IMR-90 (cell line): Measurements from ENCODE around the gene ATOH8. TPM values are rescaled to one million over a fixed set of nuclear protein-coding genes. Genes with fewer than 3 reads are reported as not detected.

Experiments used
- ATAC-seq: fragments of 200-7000 bp; cut with Tn5 transposase; 2 replicates; pipeline ENCODE4 v1.9.1; 2020; ENCODE audit warnings: low read depth, mild to moderate bottlenecking, moderate library complexity
- BruUV-seq: library from RNA; stranded (reverse); fragments of 400-500 nt; replicated peaks from 2 replicates; lab custom pipeline; 2021; lab: Mats Ljungman, UMichigan
- CTCF ChIA-PET: fragments of 300-600 bp; formaldehyde crosslinking; extraction: SDS; loops from one replicate; lab custom pipeline; 2021; ENCODE audit warnings: antibody characterized with exemption; lab: Yijun Ruan, JAX
- POLR2A ChIA-PET: fragments of 300-600 bp; sonication (Branson Sonifier 250); formaldehyde crosslinking; loops from one replicate; lab custom pipeline; 2022; ENCODE audit warnings: antibody characterized with exemption; ENCODE audit not compliant: unreplicated experiment; lab: Charles Lee
- DNase-seq: peaks from one replicate; pipeline ENCODE4 v3.0.0; 2013
- H2AFZ ChIP-seq: replicated peaks from 2 replicates; pipeline ENCODE3; 2013; ENCODE audit warnings: low read length, mild to moderate bottlenecking; ENCODE audit not compliant: poor library complexity
- H2AK5ac ChIP-seq: 2 replicates; pipeline ENCODE4 v1.6.1; 2013; ENCODE audit warnings: low read depth, low read length, inconsistent platforms
- H2AK9ac ChIP-seq: replicated peaks from 2 replicates; pipeline ENCODE3; 2013; ENCODE audit warnings: mild to moderate bottlenecking, low read depth, low read length, moderate library complexity; ENCODE audit not compliant: poor library complexity
- H2BK120ac ChIP-seq: 2 replicates; pipeline ENCODE4 v1.6.1; 2013; ENCODE audit warnings: low read depth, low read length, inconsistent platforms
- H2BK15ac ChIP-seq: 3 replicates; pipeline ENCODE4 v1.6.1; 2013; ENCODE audit warnings: low read depth, low read length, inconsistent platforms
- H2BK20ac ChIP-seq: 2 replicates; pipeline ENCODE4 v1.6.1; 2013; ENCODE audit warnings: low read depth, mild to moderate bottlenecking, inconsistent platforms, low read length, moderate library complexity
- H2BK5ac ChIP-seq: 2 replicates; pipeline ENCODE4 v1.6.1; 2013; ENCODE audit warnings: mild to moderate bottlenecking, low read depth, low read length, inconsistent platforms; ENCODE audit not compliant: poor library complexity, severe bottlenecking
- H3K14ac ChIP-seq: replicated peaks from 2 replicates; pipeline ENCODE4 v1.6.1; 2013; ENCODE audit warnings: low read depth, low read length, inconsistent platforms
- H3K18ac ChIP-seq: 2 replicates; pipeline ENCODE4 v1.6.1; 2013; ENCODE audit warnings: low read depth, low read length, control low read depth
- H3K23ac ChIP-seq: 2 replicates; pipeline ENCODE4 v1.6.1; 2013; ENCODE audit warnings: low read depth, low read length, inconsistent platforms
- H3K27ac ChIP-seq: 2 replicates; pipeline ENCODE4 v1.5.1; 2013; ENCODE audit warnings: mild to moderate bottlenecking, control low read depth, low read length; ENCODE audit not compliant: insufficient read depth
- H3K27me3 ChIP-seq: 2 replicates; pipeline ENCODE4 v1.6.1; 2013; ENCODE audit warnings: low read length; ENCODE audit not compliant: control insufficient read depth, insufficient read depth
- H3K36me3 ChIP-seq: 2 replicates; pipeline ENCODE4 v1.6.1; 2013; ENCODE audit warnings: low read length, mixed read lengths; ENCODE audit not compliant: control insufficient read depth, insufficient read depth
- H3K4ac ChIP-seq: 2 replicates; pipeline ENCODE4 v1.6.1; 2013; ENCODE audit warnings: low read depth, low read length, inconsistent platforms
- H3K4me1 ChIP-seq: 2 replicates; pipeline ENCODE4 v1.6.1; 2013; ENCODE audit warnings: low read length, mixed read lengths; ENCODE audit not compliant: control insufficient read depth, insufficient read depth
- H3K4me2 ChIP-seq: 2 replicates; pipeline ENCODE4 v1.6.1; 2013; ENCODE audit warnings: low read depth, mild to moderate bottlenecking, control low read depth, low read length, moderate library complexity
- H3K4me3 ChIP-seq: 2 replicates; pipeline ENCODE4 v1.5.1; 2013; ENCODE audit warnings: low read depth, mild to moderate bottlenecking, control low read depth, low read length, moderate library complexity; ENCODE audit not compliant: insufficient read depth
- H3K56ac ChIP-seq: 2 replicates; pipeline ENCODE4 v1.6.1; 2013; ENCODE audit warnings: low read length, inconsistent platforms; ENCODE audit not compliant: insufficient read depth; ENCODE audit errors: extremely low read depth
- H3K79me1 ChIP-seq, 2 experiments: 2 replicates each; pipeline ENCODE4 v1.6.1; 2013; ENCODE audit warnings: low read length in 2 of 2, inconsistent platforms in 1 of 2, low read depth in 1 of 2
- H3K9ac ChIP-seq: 2 replicates; pipeline ENCODE4 v1.6.1; 2013; ENCODE audit warnings: low read depth, low read length, control low read depth
- H3K9me1 ChIP-seq: 2 replicates; pipeline ENCODE4 v1.6.1; 2013; ENCODE audit warnings: low read length, inconsistent platforms; ENCODE audit not compliant: insufficient read depth
- H3K9me3 ChIP-seq: 2 replicates; pipeline ENCODE4 v1.6.1; 2013; ENCODE audit warnings: low read length; ENCODE audit not compliant: control insufficient read depth, insufficient read depth
- H4K20me1 ChIP-seq: 2 replicates; pipeline ENCODE4 v1.6.1; 2013; ENCODE audit warnings: low read length, inconsistent platforms; ENCODE audit not compliant: insufficient read depth
- H4K5ac ChIP-seq: 2 replicates; pipeline ENCODE4 v1.6.1; 2013; ENCODE audit warnings: mild to moderate bottlenecking, low read depth, low read length, control low read depth
- H4K8ac ChIP-seq, 2 experiments: 2 replicates each; pipeline ENCODE4 v1.6.1; 2013; ENCODE audit warnings: low read depth in 2 of 2, low read length in 2 of 2, control low read depth in 1 of 2, inconsistent platforms in 1 of 2
- H4K91ac ChIP-seq: 2 replicates; pipeline ENCODE4 v1.6.1; 2013; ENCODE audit warnings: low read depth, low read length, inconsistent platforms; ENCODE audit not compliant: insufficient read depth
- MAZ ChIP-seq: IDR thresholded peaks from 2 replicates; pipeline ENCODE4 v1.6.1; 2012; ENCODE audit warnings: low read depth, mild to moderate bottlenecking, low read length, improper control_type of control experiment, moderate library complexity, borderline replicate concordance
- RAD21 ChIP-seq: IDR thresholded peaks from 2 replicates; pipeline ENCODE4 v1.6.1; 2012; ENCODE audit warnings: low read length, improper control_type of control experiment
- WGBS, 2 experiments: methylation state at CpG; one replicate each; pipeline versions ENCODE4 v1.1.5 to v1.1.7; 2013; ENCODE audit warnings: missing lambda C conversion rate in 2 of 2; ENCODE audit not compliant: insufficient read length in 1 of 2; ENCODE audit errors: extremely low coverage in 2 of 2; 5-methylcytosine and 5-hydroxymethylcytosine counted together
- dilution Hi-C: fragments of 300-500 bp; cut with HindIII; formaldehyde crosslinking; loops from one replicate; pipeline ENCODE4 v1.14.3; 2018; ENCODE audit warnings: low sequenced_read_pairs; ENCODE audit not compliant: unreplicated experiment
- in situ Hi-C: fragments of 300-500 bp; cut with MboI; formaldehyde crosslinking; loops from 3 replicates; pipeline ENCODE4 v1.14.3; 2019; ENCODE audit warnings: low sequenced_read_pairs, inconsistent platforms, mixed read lengths
- intact Hi-C: fragments of 100-400 bp; cut with micrococcal nuclease; formaldehyde crosslinking; loops from 2 replicates; pipeline ENCODE4 v1.10.0; 2022
- polyA plus RNA-seq, 3 experiments: library from polyadenylated mRNA; depleted of rRNA; stranded (reverse); fragments of >200 nt; gene quantifications; 2 replicates each; pipeline ENCODE4 v1.2.3, GENCODE V29; 2012; ENCODE audit warnings: low replicate concordance in 1 of 3
- total RNA-seq: library from RNA; depleted of rRNA; stranded (reverse); fragments of >200 nt; gene quantifications from 2 replicates; pipeline ENCODE4 v1.2.3, GENCODE V29; 2012

The ATOH8 gene
- total and polyA plus RNA-seq, 2 of the 4 experiments (the other 2 are of a cell fraction): 7.9 to 9.0 TPM

DNA sequence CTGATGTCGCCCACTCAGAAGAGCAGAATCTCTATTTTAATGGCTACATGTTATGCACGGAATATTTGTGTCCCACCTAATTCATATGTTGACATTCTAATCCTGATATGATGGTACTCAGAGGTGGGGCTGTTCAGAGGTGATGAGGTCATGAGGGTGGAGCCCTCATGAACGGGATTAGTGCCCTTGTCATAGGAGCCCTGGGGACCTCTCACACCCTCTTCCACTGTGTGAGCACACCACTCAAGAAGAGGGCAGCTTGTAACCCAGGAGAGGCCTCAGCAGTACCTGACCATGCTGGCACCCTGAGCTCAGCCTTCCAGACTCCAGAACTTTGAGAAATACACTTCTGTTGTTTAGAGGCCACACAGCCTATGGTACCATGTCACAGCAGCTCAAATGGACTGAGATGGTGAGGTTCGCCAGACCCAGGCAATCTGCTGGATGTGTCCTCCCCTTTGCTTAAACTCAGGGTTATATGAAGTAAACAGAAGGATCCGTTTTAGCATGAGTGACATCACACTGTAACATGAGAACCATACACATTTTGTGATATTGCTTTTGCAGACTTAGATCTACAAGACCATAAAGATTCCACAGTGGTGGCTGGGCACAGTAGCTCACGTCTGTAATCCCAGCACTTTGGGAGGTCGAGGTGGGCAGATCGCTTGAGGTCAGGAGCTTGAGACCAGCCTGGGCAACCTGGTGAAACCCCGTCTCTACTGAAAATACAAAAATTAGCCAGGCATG is 48.7 kb downstream of the ATOH8 start:
- CTCF ChIA-PET: interaction anchor here (0.7 to 1.2 kb wide), 3 partner anchors 62 to 95 kb away, joined by 3 to 4 read pairs (median 3); no protein-coding TSS in a partner anchor
- peak overlapping the region; percentile 47 for H4K91ac ChIP-seq
- no peak overlapping the region; the same call in 1 of the 2 replicates for H3K14ac ChIP-seq
- H3K9me3 ChIP-seq: peaks cover 4% of the 10 kb centered on the region
- H3K27ac ChIP-seq: peak overlapping the region; percentile 29; the same call in 1 of the 2 replicates
- peak overlapping the region; percentile 0; the same call in 1 of the 2 replicates for H4K5ac ChIP-seq
- 40% methylated on average over 3 of the region's 9 CpGs; no CpG with 5 or more reads in 1 of the 2 experiments for WGBS, 2 experiments
- no peaks in the 10 kb centered on the region for H3K36me3 ChIP-seq
- peak overlapping the region in 1 of 2 experiments; percentile 50; a peak in 1 of 4 replicates for H4K8ac ChIP-seq
- in situ Hi-C loops: no loop called here
- no peak overlapping the region for H2AK9ac ChIP-seq
- peak overlapping the region; percentile 38; the same call in 1 of the 2 replicates for H2AK5ac ChIP-seq
- H3K23ac ChIP-seq: no peak overlapping the region
- no peaks in the 10 kb centered on the region for H3K79me1 ChIP-seq
- H3K9me1 ChIP-seq: peaks cover 14% of the 10 kb centered on the region
- POLR2A ChIA-PET: no interaction called here
- H3K9ac ChIP-seq: no peak overlapping the region
- intact Hi-C loops: no loop called here
- H3K4me1 ChIP-seq: peaks cover 7% of the 10 kb centered on the region
- no peak overlapping the region; the same call in 1 of the 2 replicates for H3K4me2 ChIP-seq
- H3K56ac ChIP-seq: no peak overlapping the region
- H3K4ac ChIP-seq: peak overlapping the region; percentile 55
- H2BK5ac ChIP-seq: peak overlapping the region; percentile 6
- H3K4me3 ChIP-seq: no peak overlapping the region
- no TSS peak for BruUV-seq
- TF ChIP-seq RAD21 (no peak), MAZ (0 out of 2 replicates have a peak, but pooled peaks have one; percentile 28)
- dilution Hi-C loops: no loop called here
- DNase-seq (peak; percentile 93), ATAC-seq (peak; percentile 92)
- H4K20me1 ChIP-seq: no peaks in the 10 kb centered on the region
- peak overlapping the region; percentile 8 for H3K18ac ChIP-seq
- no peak overlapping the region for H2AFZ ChIP-seq
- H2BK120ac ChIP-seq: peak overlapping the region; percentile 43
- H3K27me3 ChIP-seq: no peaks in the 10 kb centered on the region
- H2BK20ac ChIP-seq: peak overlapping the region; percentile 47
- peak overlapping the region; percentile 63; the same call in 1 of the 3 replicates for H2BK15ac ChIP-seq
